GM18517 (cell line): ENCODE data around the gene GPM6B.

Experiments
- ATAC-seq: cut with Tn5 transposase; IDR thresholded peaks from one replicate; pipeline ENCODE4 v1.9.1; 2021; ENCODE audit warnings: mild to moderate bottlenecking, moderate library complexity; ENCODE audit not compliant: unreplicated experiment

GPM6B gene, protein sequence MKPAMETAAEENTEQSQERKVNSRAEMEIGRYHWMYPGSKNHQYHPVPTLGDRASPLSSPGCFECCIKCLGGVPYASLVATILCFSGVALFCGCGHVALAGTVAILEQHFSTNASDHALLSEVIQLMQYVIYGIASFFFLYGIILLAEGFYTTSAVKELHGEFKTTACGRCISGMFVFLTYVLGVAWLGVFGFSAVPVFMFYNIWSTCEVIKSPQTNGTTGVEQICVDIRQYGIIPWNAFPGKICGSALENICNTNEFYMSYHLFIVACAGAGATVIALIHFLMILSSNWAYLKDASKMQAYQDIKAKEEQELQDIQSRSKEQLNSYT

DNA sequence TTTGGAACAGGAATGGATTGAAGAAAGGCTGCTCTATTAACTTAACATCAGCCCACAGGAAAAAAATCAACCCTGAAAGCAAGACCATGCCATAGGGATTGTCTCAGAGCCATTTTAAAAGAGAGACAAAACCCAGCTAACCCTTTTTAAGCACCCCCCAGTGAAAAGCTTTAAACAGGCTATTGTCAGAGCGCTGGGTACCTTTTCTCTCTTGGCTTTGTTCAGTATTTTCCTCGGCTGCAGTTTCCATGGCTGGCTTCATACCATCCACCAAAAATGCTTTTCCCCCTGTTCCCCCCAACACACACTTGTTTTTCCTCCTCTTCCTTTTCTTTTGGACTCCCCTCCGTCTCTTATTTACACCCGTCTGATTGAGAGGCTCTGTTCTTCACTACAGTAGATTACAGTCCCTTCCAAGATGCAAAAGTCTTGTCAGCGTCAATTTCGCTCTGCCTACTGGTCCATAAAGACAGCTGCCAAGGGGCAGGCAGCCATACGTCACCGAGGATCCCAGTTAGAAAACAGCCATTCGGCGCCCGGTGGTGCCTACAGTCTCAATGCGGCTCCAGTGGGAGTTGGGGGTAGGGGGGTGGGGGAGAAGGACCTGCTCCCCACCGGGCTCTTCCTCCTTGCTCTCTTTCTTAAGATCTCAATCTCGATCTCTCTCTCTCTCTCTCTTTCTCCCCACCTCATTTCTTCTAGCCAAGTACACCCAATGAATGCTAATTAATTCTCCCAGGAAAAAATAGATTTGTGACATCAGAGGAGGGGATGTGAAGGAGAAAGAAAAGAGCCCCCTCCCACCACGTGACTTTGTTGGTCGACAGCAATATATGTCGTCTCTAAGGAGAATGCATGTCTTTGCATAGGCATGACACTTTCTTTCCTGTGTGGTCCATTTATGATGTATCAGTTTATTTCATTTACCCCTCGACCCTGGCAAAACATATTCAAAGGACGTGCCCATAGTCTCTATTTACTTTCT, at the start of gene GPM6B:
Gene GPM6B (minus strand): TSS at position 451 of the 985 bp plus-strand sequence. CDS start 189 bp downstream, at position 262.
- ATAC-seq: no peak

DNA sequence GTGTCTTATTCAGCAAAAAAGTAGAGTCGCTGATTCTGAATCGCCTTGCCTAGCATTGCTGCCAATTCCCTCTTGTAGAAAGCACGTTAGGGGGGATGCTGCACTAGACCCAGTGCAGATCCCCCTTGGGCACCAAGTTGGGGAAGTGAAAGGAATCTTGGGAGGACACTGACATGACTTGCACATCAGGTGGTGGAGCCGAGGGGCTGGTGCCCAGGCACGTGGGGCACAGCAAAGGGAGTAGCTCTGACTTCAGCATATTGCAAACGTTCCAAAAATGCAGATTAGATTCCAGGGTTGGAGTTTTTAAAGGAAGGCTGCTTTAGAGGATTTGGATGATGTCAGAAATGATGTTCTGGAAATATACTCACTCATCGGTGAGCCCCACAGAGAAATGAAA, 47.4 kb upstream of the GPM6B start:
- no peak for ATAC-seq

DNA sequence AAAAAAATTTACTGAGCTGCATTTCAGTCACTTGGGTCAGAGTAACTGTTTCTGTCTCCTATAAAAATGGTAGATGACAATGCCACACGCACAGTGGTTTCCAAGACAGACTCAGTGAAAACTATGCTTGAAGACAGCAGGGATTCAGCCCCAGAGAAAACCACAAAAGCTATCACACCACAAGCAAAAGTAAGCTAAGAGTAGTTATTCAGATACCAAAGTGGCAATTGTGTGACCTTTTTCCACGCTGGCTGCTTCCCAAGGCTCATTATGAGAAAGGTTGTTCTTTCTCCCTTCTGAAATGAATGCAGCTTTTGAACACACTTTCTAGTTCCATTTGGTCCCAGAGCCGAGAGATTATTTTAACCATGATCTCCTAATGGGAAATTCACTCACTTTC, 46.4 kb upstream of the GPM6B start:
- ATAC-seq: no peak

DNA sequence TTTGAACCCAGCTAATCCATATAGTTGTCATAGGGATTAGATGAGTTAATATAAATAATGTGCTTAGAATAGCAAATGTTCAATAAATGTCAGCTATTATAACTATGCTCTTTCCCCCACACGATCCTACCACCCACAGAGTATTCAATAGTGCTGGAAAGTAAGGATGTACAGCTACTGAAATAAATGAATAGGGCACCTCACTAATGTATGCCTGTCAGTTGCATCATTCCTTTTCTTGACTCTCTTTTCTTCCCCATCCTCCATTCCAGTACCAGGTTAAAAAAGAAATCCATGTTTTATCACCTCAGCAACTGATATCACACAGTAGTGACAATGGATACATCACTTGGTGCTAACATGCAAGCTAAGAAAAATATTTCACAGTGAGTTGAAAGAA, 42.8 kb upstream of the GPM6B start:
- ATAC-seq: no peak

DNA sequence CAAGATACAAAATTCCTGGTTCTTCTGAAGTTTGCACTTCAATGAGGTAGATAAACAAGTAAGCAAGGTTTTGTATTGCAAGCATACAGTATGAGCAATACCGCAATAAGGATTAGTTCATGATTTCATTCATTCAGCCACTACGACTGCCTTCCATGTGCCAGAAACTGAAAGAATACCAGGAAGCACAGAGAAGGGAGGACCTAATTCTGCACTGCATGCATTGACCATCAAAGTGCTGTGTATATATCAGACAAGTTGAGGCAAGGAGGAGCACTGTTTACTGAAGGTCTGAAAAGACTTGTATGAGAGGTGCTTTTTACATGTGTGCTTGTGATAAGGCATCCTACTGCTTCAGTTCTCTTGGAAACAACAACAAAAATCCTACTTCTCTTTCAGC, 40.9 kb upstream of the GPM6B start:
- ATAC-seq: no peak

DNA sequence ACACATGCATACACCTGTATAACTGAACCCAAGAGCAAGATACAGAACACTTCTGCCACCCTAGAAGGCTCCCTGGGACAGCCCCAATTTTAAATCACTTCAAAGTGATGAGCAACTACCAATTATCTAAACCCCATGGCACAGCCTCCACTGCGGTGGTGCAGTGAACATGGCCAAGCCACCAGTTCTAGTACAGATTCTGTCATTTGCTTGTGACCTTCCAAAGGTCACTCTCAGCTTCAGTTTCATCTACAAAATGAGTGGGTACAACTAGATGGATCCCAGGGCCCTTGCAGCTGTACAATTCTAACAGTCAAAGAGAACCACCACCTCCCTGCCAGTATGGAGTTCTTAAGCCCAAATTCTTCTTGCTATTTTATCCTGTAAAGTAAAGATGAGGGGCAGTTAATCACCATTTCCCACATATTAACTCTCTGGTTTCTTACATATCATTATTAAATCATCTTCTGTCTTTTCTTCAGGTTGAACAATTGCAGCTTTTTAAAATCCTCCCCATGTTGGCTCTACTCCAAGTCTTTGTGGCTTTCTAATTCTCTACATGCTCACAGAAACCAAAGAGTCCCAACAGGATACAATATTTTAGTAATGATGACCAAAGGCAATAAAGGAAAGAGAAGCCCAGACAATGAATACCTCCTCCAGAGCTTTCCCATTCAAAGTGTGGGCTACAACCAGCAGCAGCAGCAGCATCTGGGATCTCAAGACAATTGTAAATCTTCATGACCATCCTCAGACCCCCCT, 39.0 kb upstream of the GPM6B start:
- no peak for ATAC-seq

DNA sequence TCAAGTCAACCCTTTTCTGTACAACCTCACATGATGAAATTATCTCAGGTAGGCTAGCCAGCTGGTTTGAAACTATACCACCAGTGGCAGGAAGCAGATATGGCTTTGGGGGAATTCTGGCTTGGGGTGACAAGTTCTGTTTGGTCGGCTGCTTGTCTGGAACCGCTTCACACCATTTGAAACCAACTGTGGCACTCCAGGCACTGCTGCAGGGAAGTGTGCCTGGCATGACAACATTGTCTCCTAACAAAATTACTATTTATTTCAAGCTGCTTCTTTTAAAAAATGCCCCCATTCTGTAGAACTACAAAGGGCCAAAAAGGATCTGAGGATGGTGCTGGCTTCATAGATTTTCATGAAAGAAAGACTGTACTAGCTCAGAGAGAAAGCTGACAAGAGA, 37.1 kb upstream of the GPM6B start:
- ATAC-seq: no peak

DNA sequence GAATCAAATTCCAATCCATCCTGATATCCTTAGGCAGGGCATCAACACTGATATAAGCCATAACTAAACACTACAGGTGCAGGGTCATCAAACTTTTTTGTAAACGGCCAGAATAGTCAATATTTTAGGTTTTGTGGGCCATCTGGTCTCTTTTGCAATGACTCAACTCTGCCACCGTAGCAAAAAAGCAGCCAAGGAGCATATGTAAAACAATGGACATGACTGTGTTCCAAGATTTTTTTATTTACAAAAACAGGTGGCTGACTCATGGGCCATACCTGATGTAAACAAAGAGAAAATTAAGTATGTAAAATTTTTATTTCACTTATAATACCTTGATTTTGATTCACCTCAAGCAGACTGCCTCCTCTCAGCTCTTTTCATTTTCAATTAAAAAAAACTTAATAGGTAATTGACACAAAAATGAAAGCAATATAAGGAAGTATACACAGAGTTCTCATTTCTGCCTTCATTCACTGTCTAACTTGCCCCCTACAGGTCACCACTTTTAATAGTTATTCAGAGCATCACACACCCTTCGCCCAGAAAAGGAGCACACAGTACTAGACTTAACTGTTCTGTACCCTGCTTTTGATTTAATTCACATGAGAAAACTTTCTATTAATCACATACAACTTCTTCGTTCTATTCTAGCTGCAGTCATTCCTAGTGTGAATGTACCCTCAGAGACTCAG, 35.3 kb upstream of the GPM6B start:
- ATAC-seq: no peak

DNA sequence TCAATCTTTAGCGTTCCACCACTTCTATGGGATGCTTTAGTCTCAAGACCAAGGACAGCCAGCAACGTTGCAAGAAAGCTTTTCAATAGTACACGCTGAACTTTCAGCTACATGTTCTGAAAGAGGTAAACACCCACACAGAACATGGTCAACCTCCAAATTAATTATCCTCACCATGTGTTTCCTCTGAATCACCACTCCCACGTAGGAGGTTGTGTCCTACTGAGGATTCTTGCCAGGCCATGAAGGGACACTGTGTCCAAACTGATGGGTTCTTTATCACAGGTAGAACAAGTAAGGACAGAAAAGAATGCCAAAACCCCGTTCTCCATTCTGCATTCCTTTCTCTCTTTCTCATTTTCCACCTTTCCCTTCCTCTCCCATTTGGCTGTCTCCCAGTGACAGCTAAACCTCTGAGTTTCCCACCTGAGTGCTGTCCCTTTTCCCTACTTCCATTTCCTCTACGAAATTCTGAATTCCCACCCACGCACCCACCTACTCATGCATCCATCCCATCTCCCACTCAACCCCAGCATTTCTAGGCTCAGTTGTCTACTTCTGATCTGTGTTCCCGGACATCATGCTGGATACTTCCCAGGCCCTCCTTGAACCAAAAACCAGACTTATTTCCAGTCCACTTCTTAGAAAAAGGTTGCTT, 29.0 kb upstream of the GPM6B start:
- no peak for ATAC-seq

DNA sequence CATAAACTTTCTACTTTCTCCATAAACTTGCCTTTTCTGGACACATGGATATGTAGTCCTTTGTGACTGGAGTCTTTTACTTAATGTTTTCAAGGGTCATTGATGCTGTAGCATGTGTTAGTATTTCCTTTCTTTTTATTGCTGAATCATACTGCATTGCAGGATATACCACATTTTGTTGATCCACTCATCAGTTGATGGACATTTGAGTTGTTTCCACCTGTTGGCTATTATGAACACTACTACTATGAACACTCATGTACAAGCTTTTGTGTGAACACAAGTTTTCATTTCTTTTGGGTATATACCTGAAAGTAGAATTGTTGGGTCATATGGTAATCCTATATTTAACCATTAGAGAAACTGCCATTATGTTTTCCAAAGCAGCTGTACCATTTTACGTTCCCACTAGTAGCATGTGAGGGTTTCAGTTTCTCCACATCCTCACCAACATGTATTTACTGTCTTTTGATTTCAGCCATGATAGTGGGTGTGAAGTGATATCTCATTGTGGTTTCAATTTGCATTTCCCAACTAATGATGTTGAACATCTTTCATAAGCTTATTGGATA, 26.3 kb upstream of the GPM6B start:
- ATAC-seq: no peak

DNA sequence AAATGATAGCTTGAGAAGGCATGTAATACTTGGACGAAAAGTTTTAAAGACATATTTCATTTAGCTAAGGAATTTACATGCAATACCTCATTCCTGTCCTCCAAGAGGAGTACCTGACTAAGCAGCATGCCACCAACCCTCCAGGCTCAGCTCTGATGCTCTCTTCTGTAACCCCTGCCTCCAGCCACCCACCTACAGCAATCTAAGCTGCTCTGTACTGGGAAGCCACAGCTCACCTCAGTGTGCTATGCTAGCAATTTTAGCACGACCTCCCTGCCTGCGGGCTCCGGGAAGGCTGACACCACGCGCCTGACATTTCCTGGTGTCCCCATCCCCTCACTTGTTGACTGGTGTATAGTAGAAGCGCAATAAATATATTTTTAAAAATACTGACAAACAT, 23.2 kb upstream of the GPM6B start:
- no peak for ATAC-seq

DNA sequence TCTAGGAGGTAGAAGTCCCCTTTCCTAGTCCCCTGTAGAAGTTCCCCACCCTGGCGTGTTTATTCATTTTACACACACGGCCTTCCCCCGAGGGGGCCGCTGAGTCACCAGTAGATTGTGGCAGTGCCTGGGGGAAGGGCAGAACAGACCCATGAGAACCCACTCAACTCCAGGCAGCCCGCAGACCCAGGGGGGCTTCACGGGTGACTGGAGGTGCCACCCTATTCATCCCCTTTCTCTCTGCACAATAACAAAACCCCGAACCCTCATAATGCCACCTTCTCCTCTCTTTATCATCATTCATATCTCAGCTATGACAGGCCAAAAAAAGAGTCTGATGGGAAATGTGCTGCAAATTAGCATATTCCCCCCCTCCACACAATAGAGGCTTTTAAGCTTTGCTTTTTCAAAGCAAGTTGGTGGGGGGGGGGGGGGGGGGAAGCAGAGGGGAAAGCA, 20.4 kb upstream of the GPM6B start:
- ATAC-seq: no peak

DNA sequence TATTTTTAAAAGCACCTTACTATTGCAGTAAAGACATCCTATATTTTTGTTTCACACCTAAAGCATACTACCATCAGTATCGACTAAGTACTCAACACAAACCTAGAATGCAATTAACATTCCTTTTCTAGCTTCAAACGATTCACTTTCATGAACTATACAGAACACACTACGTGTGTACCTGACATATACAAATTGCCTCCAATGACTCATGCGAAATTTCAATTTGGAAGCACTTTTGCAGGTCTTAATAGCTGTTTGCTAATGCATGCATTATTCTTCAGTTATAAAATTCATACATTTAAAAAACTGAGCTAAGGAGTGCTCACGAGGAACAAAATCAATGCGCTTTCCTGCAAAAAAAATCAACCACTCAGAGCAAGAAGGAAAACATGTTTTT, 19.7 kb upstream of the GPM6B start:
- ATAC-seq: no peak

DNA sequence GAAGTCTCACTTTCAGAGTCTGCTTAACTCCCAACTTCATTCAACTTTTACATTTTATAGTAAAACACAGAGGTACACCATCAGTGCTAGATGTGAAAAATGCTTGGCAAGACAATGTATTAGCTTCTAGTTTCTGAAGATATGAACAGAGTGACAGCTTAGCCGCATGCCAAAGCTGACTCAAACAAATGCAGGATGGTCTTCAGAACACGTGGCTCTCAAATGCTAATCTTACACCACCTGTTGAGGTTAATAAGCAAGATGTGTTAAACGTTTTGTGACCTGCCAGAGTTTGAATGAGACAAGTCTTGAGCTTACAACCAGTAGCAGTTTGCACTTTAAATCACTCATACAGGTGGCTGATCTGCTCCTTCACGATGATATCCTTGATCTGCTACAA, 18.9 kb upstream of the GPM6B start:
- no peak for ATAC-seq

DNA sequence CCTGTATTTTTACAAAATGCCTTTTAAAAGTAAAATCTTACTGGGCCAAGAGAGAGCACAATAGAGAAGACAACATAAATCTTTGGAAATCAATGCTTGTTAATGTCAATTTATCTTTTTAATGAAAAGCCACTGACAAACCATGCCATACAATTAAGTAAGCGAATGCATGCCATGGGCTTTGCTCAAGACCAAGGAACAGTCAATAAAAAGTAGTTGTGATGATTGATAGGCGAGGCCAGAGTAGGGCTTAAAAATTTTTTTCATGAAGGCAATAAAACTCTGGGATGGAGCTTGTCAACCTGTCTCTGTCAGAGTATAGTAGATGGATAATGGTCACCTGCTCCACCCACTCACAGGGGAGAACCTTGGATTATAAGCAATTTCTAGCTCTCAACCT, 17.5 kb upstream of the GPM6B start:
- no peak for ATAC-seq

DNA sequence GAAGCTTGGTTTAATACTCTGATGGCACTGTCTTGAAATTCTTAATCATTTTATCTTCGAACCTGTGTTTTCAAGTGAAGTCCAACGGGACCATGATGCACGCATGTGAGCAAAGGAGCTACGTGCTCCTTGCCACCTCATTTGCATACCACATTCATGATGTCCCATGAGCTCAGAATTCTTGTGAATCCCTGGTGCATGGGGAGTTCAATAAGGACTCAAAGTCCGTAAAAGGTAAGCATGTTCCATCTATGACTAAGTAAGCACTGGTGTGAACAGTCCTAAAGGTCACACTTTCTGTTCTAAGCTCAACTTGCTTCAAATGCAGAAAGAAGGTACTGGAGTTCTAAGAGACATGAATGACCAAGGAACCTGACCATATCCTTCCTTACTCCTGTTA, 13.1 kb upstream of the GPM6B start:
- ATAC-seq: no peak

DNA sequence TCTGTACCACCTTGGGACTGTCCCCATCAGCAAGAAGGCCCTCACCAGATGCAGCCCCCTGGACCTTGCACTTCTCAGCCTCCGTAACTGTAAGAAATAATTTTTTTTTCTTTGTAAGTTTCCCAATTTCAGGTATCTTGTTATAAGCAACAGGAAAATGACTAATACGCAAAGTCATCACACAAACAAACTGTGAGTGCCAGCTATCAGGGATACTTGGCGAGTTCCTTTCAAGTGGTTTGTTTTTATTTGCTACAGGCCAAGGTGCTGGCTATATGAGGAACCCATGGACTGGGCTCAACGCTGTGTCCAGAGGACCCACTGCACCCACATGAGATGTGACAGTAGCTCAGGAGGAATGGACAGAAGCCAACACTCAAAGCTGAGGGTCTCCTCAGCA, 11.5 kb upstream of the GPM6B start:
- no peak for ATAC-seq

DNA sequence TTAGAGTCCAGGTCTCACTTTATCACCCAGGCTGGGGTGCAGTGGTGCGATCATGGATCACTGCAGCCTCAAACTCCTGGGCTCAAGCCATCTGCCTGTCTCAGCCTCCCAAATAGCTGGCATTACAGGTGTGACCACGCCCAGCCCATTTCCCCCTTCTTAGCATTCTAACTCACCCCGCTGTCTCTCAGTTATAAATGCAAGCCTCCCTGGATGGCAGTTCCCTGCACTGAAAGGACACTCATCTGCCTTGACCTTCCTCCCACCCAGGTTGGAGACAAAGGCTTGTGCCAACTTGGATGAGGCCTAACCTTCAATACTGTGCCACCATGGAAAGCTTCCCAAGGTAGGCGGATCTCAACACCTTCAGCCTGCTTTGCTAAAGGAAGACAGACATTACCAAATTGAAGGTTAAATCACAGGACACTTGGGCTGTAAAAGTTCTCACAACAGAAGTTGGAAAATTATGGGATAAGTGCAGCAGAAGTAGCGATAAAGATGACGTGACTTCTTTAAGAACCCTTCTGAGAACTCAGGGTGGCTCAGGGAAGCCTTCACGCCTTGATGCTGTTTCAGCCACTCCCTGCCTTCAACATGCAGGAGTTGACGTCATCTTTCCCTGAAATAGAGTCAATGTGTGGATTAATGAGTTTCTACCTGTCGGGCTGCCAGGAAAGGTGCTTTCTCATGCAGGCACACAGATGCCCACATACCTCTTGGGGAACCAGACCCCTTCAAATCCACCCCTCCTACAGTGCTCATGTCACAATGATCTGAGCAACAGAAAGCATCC, 10.6 kb upstream of the GPM6B start:
- no peak for ATAC-seq

DNA sequence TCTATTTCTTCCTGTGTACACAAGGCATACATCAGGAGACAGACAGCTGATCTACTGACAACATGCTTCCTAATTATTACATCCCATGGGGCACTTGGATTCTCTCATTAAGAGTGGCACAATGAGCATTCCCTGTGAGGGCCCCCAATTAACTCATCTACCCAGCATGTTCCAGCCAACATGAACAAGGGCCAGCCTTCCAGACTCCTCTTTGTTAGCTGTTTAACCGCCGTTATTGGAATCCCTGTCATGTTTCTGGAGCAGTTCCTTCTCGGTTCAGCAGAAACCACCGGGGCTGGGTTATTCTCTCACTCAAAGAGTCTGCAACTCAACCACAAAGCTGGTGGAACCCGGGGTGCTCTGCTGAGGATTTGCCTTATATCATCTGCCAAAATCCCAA, 9.9 kb upstream of the GPM6B start:
- no peak for ATAC-seq
